Measurements from ENCODE around the gene C4orf51. TPM values are rescaled to one million over a fixed set of nuclear protein-coding genes. Genes with fewer than 3 reads are reported as not detected.

Gene C4orf51
- total and polyA plus RNA-seq, 2 donors from 2014 or later = not detected

DNA sequence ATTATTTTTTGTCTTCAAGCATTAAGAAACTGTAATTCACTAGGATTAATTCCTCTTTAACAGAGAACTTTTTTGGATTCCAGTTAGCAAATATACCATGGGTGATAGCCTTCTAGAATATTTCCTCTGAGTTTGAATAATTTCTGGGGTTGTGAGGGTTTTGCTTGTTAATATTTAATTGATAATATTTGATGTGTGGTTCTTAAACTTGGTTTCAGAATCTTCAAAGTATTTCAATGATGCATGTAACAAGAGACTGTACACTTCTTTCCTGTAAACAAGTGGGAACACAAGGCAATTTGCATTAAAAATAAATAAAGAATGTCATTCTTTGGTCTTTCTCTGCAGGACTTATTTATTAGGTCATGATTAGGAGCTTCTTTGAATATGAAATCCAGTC lies 9.5 kb upstream of the C4orf51 start:
- intact Hi-C loops (cut with DNase I) = no loop called here
- TF ChIP-seq, protein P1, sequence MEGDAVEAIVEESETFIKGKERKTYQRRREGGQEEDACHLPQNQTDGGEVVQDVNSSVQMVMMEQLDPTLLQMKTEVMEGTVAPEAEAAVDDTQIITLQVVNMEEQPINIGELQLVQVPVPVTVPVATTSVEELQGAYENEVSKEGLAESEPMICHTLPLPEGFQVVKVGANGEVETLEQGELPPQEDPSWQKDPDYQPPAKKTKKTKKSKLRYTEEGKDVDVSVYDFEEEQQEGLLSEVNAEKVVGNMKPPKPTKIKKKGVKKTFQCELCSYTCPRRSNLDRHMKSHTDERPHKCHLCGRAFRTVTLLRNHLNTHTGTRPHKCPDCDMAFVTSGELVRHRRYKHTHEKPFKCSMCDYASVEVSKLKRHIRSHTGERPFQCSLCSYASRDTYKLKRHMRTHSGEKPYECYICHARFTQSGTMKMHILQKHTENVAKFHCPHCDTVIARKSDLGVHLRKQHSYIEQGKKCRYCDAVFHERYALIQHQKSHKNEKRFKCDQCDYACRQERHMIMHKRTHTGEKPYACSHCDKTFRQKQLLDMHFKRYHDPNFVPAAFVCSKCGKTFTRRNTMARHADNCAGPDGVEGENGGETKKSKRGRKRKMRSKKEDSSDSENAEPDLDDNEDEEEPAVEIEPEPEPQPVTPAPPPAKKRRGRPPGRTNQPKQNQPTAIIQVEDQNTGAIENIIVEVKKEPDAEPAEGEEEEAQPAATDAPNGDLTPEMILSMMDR (IDR thresholded peaks at IDR 0.05; ENCODE audit: borderline replicate concordance, extremely low read depth, insufficient read depth) = no peak

DNA sequence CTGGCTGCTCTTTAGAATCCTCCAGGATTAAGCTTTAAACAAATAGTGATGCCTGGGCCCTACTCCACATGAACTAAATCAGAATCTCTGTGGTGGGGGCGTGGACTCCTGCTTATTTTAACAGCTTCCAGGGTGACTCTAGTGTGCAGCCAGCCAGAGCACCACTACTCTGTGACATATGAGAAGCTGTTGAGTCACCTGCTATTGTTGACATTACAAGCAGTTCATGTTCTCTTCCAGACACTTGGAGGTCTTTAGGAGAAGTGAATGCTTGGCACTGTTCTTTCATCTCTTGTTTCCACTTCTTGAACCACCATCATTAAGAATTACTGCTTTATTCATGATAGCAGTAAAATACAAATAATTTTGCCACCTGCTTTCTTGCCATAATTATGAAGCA lies 426 bp upstream of the C4orf51 start:
- no peak overlapping the region for H3K9ac ChIP-seq (ENCODE audit: low read length in 3 of 3)
- H3K4me1 ChIP-seq (ENCODE audit: control insufficient read depth in 2 of 3, insufficient read depth in 2 of 3, low read depth in 1 of 3, low read length in 3 of 3) = peaks cover 0 to 9% (median 3%) of the 10 kb centered on the region in 3 donors
- DNase-seq (peak in 4 of 5 donors; percentile 60 to 91 (median 84)), FAIRE-seq (no peak)
- H3K27ac ChIP-seq (ENCODE audit: low read depth in 2 of 2, low read length in 2 of 2) = peak overlapping the region; percentile 17 to 57
- no peaks in the 10 kb centered on the region for H3K36me3 ChIP-seq (ENCODE audit: control insufficient read depth in 2 of 3, insufficient read depth in 3 of 3, low read length in 3 of 3)
- intact Hi-C loops (cut with DNase I) = no loop called here
- no peaks in the 10 kb centered on the region for H3K9me3 ChIP-seq (ENCODE audit: control insufficient read depth in 2 of 3, insufficient read depth in 1 of 3, low read length in 3 of 3)
- no peaks in the 10 kb centered on the region for H3K27me3 ChIP-seq (ENCODE audit: control insufficient read depth, insufficient read depth, low read length)
- H3K4me3 ChIP-seq (ENCODE audit: low read length in 3 of 3) = no peak overlapping the region
- TF ChIP-seq, protein P1 (IDR thresholded peaks at IDR 0.05; ENCODE audit: borderline replicate concordance, extremely low read depth, insufficient read depth) = no peak

More for the DNA sequence above, 9.5 kb upstream of the C4orf51 start:
- FAIRE-seq (no peak), DNase-seq (no peak)
- Histone ChIP-seq H3K9me3 (ENCODE audit: control insufficient read depth in 2 of 3, insufficient read depth in 1 of 3, low read length in 3 of 3) (no peaks in the 10 kb centered on the region), H3K4me1 (ENCODE audit: control insufficient read depth in 2 of 3, insufficient read depth in 2 of 3, low read depth in 1 of 3, low read length in 3 of 3) (no peaks in the 10 kb centered on the region), H3K27ac (ENCODE audit: low read depth in 2 of 2, low read length in 2 of 2) (no peak overlapping the region), H3K27me3 (ENCODE audit: control insufficient read depth, insufficient read depth, low read length) (no peaks in the 10 kb centered on the region), H3K9ac (ENCODE audit: low read length in 3 of 3) (no peak overlapping the region), H3K36me3 (ENCODE audit: control insufficient read depth in 2 of 3, insufficient read depth in 3 of 3, low read length in 3 of 3) (no peaks in the 10 kb centered on the region), H3K4me3 (ENCODE audit: low read length in 3 of 3) (no peak overlapping the region)

DNA sequence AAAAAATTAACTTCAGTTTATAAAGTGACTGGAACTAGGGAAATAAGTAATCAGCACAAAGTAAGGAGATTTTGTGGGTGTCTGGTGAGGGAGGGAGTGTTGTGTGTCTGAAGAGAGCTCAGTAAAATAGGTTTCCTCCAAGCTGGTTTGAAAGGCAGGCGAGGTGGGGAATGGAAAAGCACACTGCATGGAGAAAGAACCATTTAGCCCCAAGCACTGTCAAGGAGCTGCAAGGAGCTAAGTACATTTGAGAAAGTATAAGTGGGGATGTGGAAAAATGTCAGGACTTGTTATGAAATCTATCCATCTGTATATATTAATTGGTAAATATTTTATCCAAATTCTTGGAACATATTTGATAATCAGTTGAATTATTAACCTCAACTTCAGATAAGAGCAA lies 956 bp downstream of the C4orf51 start:
- no peak for DNase-seq
- Histone ChIP-seq H3K27me3 (ENCODE audit: control insufficient read depth, insufficient read depth, low read length) (no peaks in the 10 kb centered on the region), H3K36me3 (ENCODE audit: control insufficient read depth in 2 of 3, insufficient read depth in 3 of 3, low read length in 3 of 3) (no peaks in the 10 kb centered on the region), H3K4me1 (ENCODE audit: control insufficient read depth in 2 of 3, insufficient read depth in 2 of 3, low read depth in 1 of 3, low read length in 3 of 3) (peaks cover 0 to 9% (median 3%) of the 10 kb centered on the region in 3 donors), H3K27ac (ENCODE audit: low read depth in 2 of 2, low read length in 2 of 2) (peak overlapping the region in 1 of 2 donors; percentile 53), H3K9me3 (ENCODE audit: control insufficient read depth in 2 of 3, insufficient read depth in 1 of 3, low read length in 3 of 3) (no peaks in the 10 kb centered on the region), H3K9ac (ENCODE audit: low read length in 3 of 3) (no peak overlapping the region), H3K4me3 (ENCODE audit: low read length in 3 of 3) (no peak overlapping the region)
- TF ChIP-seq, protein P1 (IDR thresholded peaks at IDR 0.05; ENCODE audit: borderline replicate concordance, extremely low read depth, insufficient read depth) = no peak
- no peak for FAIRE-seq
- intact Hi-C loops (cut with DNase I) = no loop called here

DNA sequence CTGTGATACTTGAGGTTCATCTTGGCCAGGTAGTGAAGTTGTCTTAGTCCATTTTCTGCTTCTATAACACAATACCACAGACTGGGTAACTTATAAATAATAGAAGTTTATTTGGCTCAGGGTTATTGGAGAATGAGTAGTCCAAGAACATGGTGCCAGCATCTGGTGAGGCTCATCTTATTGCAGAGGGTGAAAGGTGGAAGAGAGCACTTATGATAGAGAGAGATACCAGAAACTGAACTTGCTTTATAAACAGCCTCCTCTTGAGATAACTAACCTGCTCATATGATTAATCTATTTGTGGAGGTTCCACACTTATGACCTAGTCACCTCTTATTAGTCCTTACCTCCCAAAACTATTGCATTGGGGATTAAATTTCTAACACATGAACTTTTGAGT lies 1.6 kb downstream of the C4orf51 start:
- intact Hi-C loops (cut with DNase I) = no loop called here
- TF ChIP-seq, protein P1 (IDR thresholded peaks at IDR 0.05; ENCODE audit: borderline replicate concordance, extremely low read depth, insufficient read depth) = no peak

More for the DNA sequence above, 1.6 kb downstream of the C4orf51 start:
- Histone ChIP-seq H3K36me3 (ENCODE audit: control insufficient read depth in 2 of 3, insufficient read depth in 3 of 3, low read length in 3 of 3) (no peaks in the 10 kb centered on the region), H3K9me3 (ENCODE audit: control insufficient read depth in 2 of 3, insufficient read depth in 1 of 3, low read length in 3 of 3) (no peaks in the 10 kb centered on the region), H3K4me1 (ENCODE audit: control insufficient read depth in 2 of 3, insufficient read depth in 2 of 3, low read depth in 1 of 3, low read length in 3 of 3) (peaks cover 0 to 9% (median 3%) of the 10 kb centered on the region in 3 donors), H3K9ac (ENCODE audit: low read length in 3 of 3) (no peak overlapping the region), H3K4me3 (ENCODE audit: low read length in 3 of 3) (no peak overlapping the region), H3K27ac (ENCODE audit: low read depth in 2 of 2, low read length in 2 of 2) (no peak overlapping the region), H3K27me3 (ENCODE audit: control insufficient read depth, insufficient read depth, low read length) (no peaks in the 10 kb centered on the region)
- DNase-seq = no peak
- no peak for FAIRE-seq
